ENCODE data around the gene DOCK8.

DNA sequence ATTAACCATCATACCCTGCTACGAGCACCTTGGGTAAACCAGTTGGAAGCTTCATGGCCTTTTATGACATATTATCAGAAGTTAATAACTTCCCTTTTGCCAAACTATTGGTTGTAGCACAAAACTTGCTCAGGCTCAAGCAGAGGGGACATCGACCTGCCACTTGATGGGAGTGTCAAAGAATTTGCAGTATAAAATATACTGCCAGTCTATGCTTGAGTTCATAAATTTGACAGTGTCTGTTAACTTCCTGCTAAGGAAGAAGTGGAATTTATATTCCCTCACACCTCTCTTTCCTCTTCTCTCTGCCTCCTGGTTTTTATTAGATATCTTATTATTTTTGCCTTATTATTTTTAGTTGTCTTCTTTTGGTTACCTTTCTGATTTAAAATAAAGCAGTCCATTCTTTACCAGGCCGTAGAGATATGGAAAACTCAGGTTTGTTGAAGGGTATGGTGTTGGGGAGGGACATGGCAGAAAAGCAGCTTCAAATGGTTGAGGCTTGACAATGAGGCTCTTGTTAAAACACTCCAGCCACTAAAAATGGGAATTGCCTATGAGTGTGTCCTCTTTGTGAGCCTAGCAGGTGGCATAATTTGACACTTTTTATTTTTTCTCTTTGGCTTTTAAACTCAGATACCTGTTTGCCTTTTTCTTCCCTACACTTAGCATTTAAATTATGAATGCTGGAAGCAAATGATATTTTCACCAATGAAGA, 298.0 kb downstream of the DOCK8 start:
- TF ChIP-seq, protein P1, sequence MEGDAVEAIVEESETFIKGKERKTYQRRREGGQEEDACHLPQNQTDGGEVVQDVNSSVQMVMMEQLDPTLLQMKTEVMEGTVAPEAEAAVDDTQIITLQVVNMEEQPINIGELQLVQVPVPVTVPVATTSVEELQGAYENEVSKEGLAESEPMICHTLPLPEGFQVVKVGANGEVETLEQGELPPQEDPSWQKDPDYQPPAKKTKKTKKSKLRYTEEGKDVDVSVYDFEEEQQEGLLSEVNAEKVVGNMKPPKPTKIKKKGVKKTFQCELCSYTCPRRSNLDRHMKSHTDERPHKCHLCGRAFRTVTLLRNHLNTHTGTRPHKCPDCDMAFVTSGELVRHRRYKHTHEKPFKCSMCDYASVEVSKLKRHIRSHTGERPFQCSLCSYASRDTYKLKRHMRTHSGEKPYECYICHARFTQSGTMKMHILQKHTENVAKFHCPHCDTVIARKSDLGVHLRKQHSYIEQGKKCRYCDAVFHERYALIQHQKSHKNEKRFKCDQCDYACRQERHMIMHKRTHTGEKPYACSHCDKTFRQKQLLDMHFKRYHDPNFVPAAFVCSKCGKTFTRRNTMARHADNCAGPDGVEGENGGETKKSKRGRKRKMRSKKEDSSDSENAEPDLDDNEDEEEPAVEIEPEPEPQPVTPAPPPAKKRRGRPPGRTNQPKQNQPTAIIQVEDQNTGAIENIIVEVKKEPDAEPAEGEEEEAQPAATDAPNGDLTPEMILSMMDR (conservative IDR thresholded peaks at IDR 0.05; ENCODE audit: low read length) = no peak
- TF ChIP-seq EZH2phosphoT487 (IDR thresholded peaks at IDR 0.05; ENCODE audit: borderline replicate concordance, low read depth, low read length) = no peak
